ENCODE measurements around the gene ZNF557. TPM values are rescaled to one million over a fixed set of nuclear protein-coding genes. Genes with fewer than 3 reads are reported as not detected.

Gene ZNF557
- total RNA-seq, 1 donor = 19.5 TPM

- no peaks in the 10 kb centered on the region for H3K4me1 ChIP-seq (ENCODE audit: insufficient read depth, low read length)
- no peaks in the 10 kb centered on the region for H3K27me3 ChIP-seq (ENCODE audit: insufficient read depth, low read length)
- no peak overlapping the region for H2AFZ ChIP-seq (ENCODE audit: low read length)
- H3K27ac ChIP-seq (ENCODE audit: low read depth, low read length) = no peak overlapping the region
- no peaks in the 10 kb centered on the region for H3K79me2 ChIP-seq (ENCODE audit: insufficient read depth, low read length)
- no peaks in the 10 kb centered on the region for H3K36me3 ChIP-seq (ENCODE audit: insufficient read depth, low read length)
- H3K4me3 ChIP-seq (ENCODE audit: insufficient read depth, low read length) = no peak overlapping the region
- TF ChIP-seq CTCF (IDR thresholded peaks at IDR 0.05; ENCODE audit: extremely low read depth, low read depth, low read length) = no peak
- peaks cover 2% of the 10 kb centered on the region for H3K9me3 ChIP-seq (ENCODE audit: low read depth, low read length)
- H4K20me1 ChIP-seq (ENCODE audit: insufficient read depth, low read length) = no peaks in the 10 kb centered on the region
- no peak for DNase-seq (ENCODE audit: insufficient read length, low spot score, missing footprints)
- no peak overlapping the region for H3K4me2 ChIP-seq (ENCODE audit: insufficient read depth, low read length)
Measured at GRCh38 chr19:7112675-7113074, 43.2 kb downstream of the ZNF557 start.

DNA sequence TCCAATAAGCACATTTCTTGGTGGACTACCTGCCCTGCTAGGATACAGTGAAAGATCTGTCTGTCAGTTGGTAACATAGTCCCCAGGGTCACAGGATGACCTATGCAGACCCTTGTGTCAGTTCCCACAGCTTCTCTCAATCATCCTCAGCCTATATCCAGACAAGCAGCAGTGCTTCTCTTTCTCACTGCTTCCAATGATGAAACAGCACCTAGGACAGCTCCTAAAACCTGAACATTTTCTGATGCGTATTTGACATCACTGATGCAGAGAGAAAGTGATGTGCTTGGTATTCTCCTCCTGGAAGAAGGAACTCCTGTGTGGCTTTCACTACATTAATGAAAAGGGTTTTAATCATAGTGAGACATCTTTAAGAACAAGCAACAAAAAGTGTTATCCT is 43.7 kb downstream of the ZNF557 start:
- Histone ChIP-seq H3K27me3 (ENCODE audit: insufficient read depth, low read length) (no peaks in the 10 kb centered on the region), H3K4me3 (ENCODE audit: insufficient read depth, low read length) (no peak overlapping the region), H3K9me3 (ENCODE audit: low read depth, low read length) (peaks cover 2% of the 10 kb centered on the region), H2AFZ (ENCODE audit: low read length) (no peak overlapping the region), H3K79me2 (ENCODE audit: insufficient read depth, low read length) (no peaks in the 10 kb centered on the region), H4K20me1 (ENCODE audit: insufficient read depth, low read length) (no peaks in the 10 kb centered on the region), H3K4me2 (ENCODE audit: insufficient read depth, low read length) (no peak overlapping the region), H3K27ac (ENCODE audit: low read depth, low read length) (no peak overlapping the region), H3K36me3 (ENCODE audit: insufficient read depth, low read length) (no peaks in the 10 kb centered on the region), H3K4me1 (ENCODE audit: insufficient read depth, low read length) (no peaks in the 10 kb centered on the region)
- no peak for TF ChIP-seq CTCF (IDR thresholded peaks at IDR 0.05; ENCODE audit: extremely low read depth, low read depth, low read length)
- no peak for DNase-seq (ENCODE audit: insufficient read length, low spot score, missing footprints)

- H3K4me3 ChIP-seq (ENCODE audit: insufficient read depth, low read length) = no peak overlapping the region
- no peak overlapping the region for H3K4me2 ChIP-seq (ENCODE audit: insufficient read depth, low read length)
- no peaks in the 10 kb centered on the region for H4K20me1 ChIP-seq (ENCODE audit: insufficient read depth, low read length)
- no peak overlapping the region for H2AFZ ChIP-seq (ENCODE audit: low read length)
- H3K4me1 ChIP-seq (ENCODE audit: insufficient read depth, low read length) = no peaks in the 10 kb centered on the region
- no peaks in the 10 kb centered on the region for H3K36me3 ChIP-seq (ENCODE audit: insufficient read depth, low read length)
- H3K79me2 ChIP-seq (ENCODE audit: insufficient read depth, low read length) = no peaks in the 10 kb centered on the region
- H3K27ac ChIP-seq (ENCODE audit: low read depth, low read length) = no peak overlapping the region
- H3K9me3 ChIP-seq (ENCODE audit: low read depth, low read length) = peaks cover 2% of the 10 kb centered on the region
- no peak for DNase-seq (ENCODE audit: insufficient read length, low spot score, missing footprints)
- no peaks in the 10 kb centered on the region for H3K27me3 ChIP-seq (ENCODE audit: insufficient read depth, low read length)
- no peak for TF ChIP-seq CTCF (IDR thresholded peaks at IDR 0.05; ENCODE audit: extremely low read depth, low read depth, low read length)
Measured at GRCh38 chr19:7115721-7116120, 46.2 kb downstream of the ZNF557 start.

DNA sequence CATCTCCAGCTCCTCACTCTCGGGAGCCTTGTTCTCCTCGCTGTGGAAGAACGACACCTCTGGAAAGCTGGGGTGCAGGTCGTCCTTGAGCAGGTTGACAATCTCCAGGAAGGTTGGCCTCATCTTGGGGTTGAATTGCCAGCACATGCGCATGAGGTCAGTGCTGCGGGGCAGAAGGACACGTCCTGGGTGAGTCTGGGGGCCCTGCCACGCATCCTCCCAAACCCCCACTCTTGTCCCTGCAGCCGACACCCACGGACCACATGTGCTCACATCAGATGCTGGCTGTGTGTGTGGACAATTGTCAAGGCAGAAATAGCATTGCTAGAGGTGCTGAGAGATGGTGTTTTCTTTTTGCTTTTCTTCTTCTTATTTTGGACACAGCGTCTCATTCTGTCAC is 47.7 kb downstream of the ZNF557 start:
- H3K9me3 ChIP-seq (ENCODE audit: low read depth, low read length) = peaks cover 2% of the 10 kb centered on the region
- H3K36me3 ChIP-seq (ENCODE audit: insufficient read depth, low read length) = no peaks in the 10 kb centered on the region
- no peaks in the 10 kb centered on the region for H3K4me1 ChIP-seq (ENCODE audit: insufficient read depth, low read length)
- no peaks in the 10 kb centered on the region for H4K20me1 ChIP-seq (ENCODE audit: insufficient read depth, low read length)
- TF ChIP-seq CTCF (IDR thresholded peaks at IDR 0.05; ENCODE audit: extremely low read depth, low read depth, low read length) = no peak
- no peaks in the 10 kb centered on the region for H3K79me2 ChIP-seq (ENCODE audit: insufficient read depth, low read length)
- H3K27me3 ChIP-seq (ENCODE audit: insufficient read depth, low read length) = no peaks in the 10 kb centered on the region
- no peak overlapping the region for H3K4me2 ChIP-seq (ENCODE audit: insufficient read depth, low read length)
- no peak overlapping the region for H3K4me3 ChIP-seq (ENCODE audit: insufficient read depth, low read length)
- DNase-seq (ENCODE audit: insufficient read length, low spot score, missing footprints) = no peak
- H3K27ac ChIP-seq (ENCODE audit: low read depth, low read length) = no peak overlapping the region
- no peak overlapping the region for H2AFZ ChIP-seq (ENCODE audit: low read length)
